ENCODE measurements around the gene LIMS2. TPM values are rescaled to one million over a fixed set of nuclear protein-coding genes. Genes with fewer than 3 reads are reported as not detected.

The LIMS2 gene
- total and polyA plus RNA-seq, 7 donors, result 9.3 to 31.8 (median 16.4) TPM

- peak in 1 of 4 donors; percentile 13 for ATAC-seq
- TF ChIP-seq CTCF (IDR thresholded peaks at IDR 0.05), result no peak
- no peaks in the 10 kb centered on the region for H3K27me3 ChIP-seq (ENCODE audit: insufficient read depth in 3 of 3, low read length in 2 of 3)
- 87 to 92% (median 91%) methylated on average over 2 of the region's 2 CpGs for WGBS, 3 donors
- peak in 1 of 2 donors; percentile 32 for DNase-seq
- no peaks in the 10 kb centered on the region for H3K4me1 ChIP-seq
- no peak overlapping the region for H3K4me3 ChIP-seq
- H3K36me3 ChIP-seq (ENCODE audit: insufficient read depth in 1 of 2, low read depth in 1 of 2), result no peaks in the 10 kb centered on the region
- intact Hi-C loops (cut with DNase I), result no loop called here
- no peak overlapping the region for H3K27ac ChIP-seq
- H3K9me3 ChIP-seq, result no peaks in the 10 kb centered on the region
Measured at GRCh38 chr2:127625572-127625951, 49.8 kb downstream of the LIMS2 start.

- DNase-seq, result peak in 1 of 2 donors; percentile 48
Measured at GRCh38 chr2:127624756-127625571, 50.4 kb downstream of the LIMS2 start.

GRCh38 chr2:127624320-127624755 is 51.0 kb downstream of the LIMS2 start:
- DNase-seq, result no peak
- H3K4me1 ChIP-seq, result no peaks in the 10 kb centered on the region
- TF ChIP-seq CTCF (IDR thresholded peaks at IDR 0.05), result no peak
- 88 to 90% (median 89%) methylated on average over 5 of the region's 5 CpGs for WGBS, 3 donors
- ATAC-seq, result no peak
- H3K27ac ChIP-seq, result no peak overlapping the region
- no peak overlapping the region for H3K4me3 ChIP-seq
- intact Hi-C loops (cut with DNase I), result no loop called here
- no peaks in the 10 kb centered on the region for H3K9me3 ChIP-seq
- H3K27me3 ChIP-seq (ENCODE audit: insufficient read depth in 3 of 3, low read length in 2 of 3), result no peaks in the 10 kb centered on the region
- no peaks in the 10 kb centered on the region for H3K36me3 ChIP-seq (ENCODE audit: insufficient read depth in 1 of 2, low read depth in 1 of 2)

More at GRCh38 chr2:127624756-127625571, 50.4 kb downstream of the LIMS2 start:
- no peaks in the 10 kb centered on the region for H3K27me3 ChIP-seq (ENCODE audit: insufficient read depth in 3 of 3, low read length in 2 of 3)
- peak in 1 of 4 donors; percentile 7 for ATAC-seq
- no peaks in the 10 kb centered on the region for H3K9me3 ChIP-seq
- no peaks in the 10 kb centered on the region for H3K4me1 ChIP-seq
- H3K27ac ChIP-seq, result no peak overlapping the region
- intact Hi-C loops (cut with DNase I), result no loop called here
- TF ChIP-seq CTCF (IDR thresholded peaks at IDR 0.05), result no peak
- no peaks in the 10 kb centered on the region for H3K36me3 ChIP-seq (ENCODE audit: insufficient read depth in 1 of 2, low read depth in 1 of 2)
- 83 to 87% (median 83%) methylated on average over 21 to 23 of the region's 23 CpGs for WGBS, 3 donors
- H3K4me3 ChIP-seq, result no peak overlapping the region

- Histone ChIP-seq H3K4me3 (no peak overlapping the region), H3K27me3 (ENCODE audit: insufficient read depth in 3 of 3, low read length in 2 of 3) (no peaks in the 10 kb centered on the region), H3K9me3 (no peaks in the 10 kb centered on the region), H3K27ac (no peak overlapping the region), H3K36me3 (ENCODE audit: insufficient read depth in 1 of 2, low read depth in 1 of 2) (no peaks in the 10 kb centered on the region), H3K4me1 (no peaks in the 10 kb centered on the region)
- no peak for ATAC-seq
- no peak for TF ChIP-seq CTCF (IDR thresholded peaks at IDR 0.05)
- intact Hi-C loops (cut with DNase I), result no loop called here
- 90 to 92% (median 90%) methylated on average over 38 of the region's 38 CpGs for WGBS, 3 donors
- DNase-seq, result peak in 1 of 2 donors; percentile 45
Measured at GRCh38 chr2:127623388-127624319, 51.7 kb downstream of the LIMS2 start.
